HepG2 (cell line): ENCODE measurements around the gene PRKN.

ENCODE experiments used
- CEBPB ChIP-seq: IDR thresholded peaks from 2 replicates; pipeline ENCODE4 v1.6.1; 2011; ENCODE audit warnings: low read depth, low read length, improper control_type of control experiment, borderline replicate concordance
- FOXK2 ChIP-seq: fragments of 450-650 bp; IDR thresholded peaks from 2 replicates; pipeline ENCODE4 v1.6.1; 2016
- IRF1 ChIP-seq: sonication (generic); formaldehyde crosslinking; IDR thresholded peaks from 2 replicates; pipeline ENCODE4 v1.4.0; 2020; ENCODE audit warnings: low read depth, mild to moderate bottlenecking, missing genetic modification reagents
- KDM5B ChIP-seq: sonication (generic); formaldehyde crosslinking; IDR thresholded peaks from 2 replicates; pipeline ENCODE4 v1.4.0; 2020; ENCODE audit warnings: missing genetic modification reagents, mild to moderate bottlenecking, borderline replicate concordance
- NAIF1 ChIP-seq: sonication (generic); formaldehyde crosslinking; IDR thresholded peaks from 2 replicates; pipeline ENCODE4 v1.5.0; 2020; ENCODE audit warnings: mild to moderate bottlenecking, missing genetic modification reagents, borderline replicate concordance
- NFIC ChIP-seq: IDR thresholded peaks from 2 replicates; pipeline ENCODE4 v1.6.1; 2012; ENCODE audit warnings: mild to moderate bottlenecking, low read length, inconsistent platforms
- NR2F2 ChIP-seq: IDR thresholded peaks from 2 replicates; pipeline ENCODE4 v1.6.1; 2012; ENCODE audit warnings: low read depth, inconsistent platforms, borderline replicate concordance
- SETDB1 ChIP-seq: sonication (generic); formaldehyde crosslinking; IDR thresholded peaks from 2 replicates; pipeline ENCODE4 v1.5.1; 2020; ENCODE audit warnings: missing genetic modification reagents, mild to moderate bottlenecking, borderline replicate concordance
- SP1 ChIP-seq, 2 experiments: fragments of 450-650 bp in 1 of 2; sonication (generic) in 1 of 2; formaldehyde crosslinking in 1 of 2; IDR thresholded peaks; 2 replicates each; pipeline versions ENCODE4 v1.4.0 to v1.6.1; 2016 to 2020; ENCODE audit warnings: missing genetic modification reagents in 1 of 2
- TF ChIP-seq, protein P1 (sequence below): sonication (generic); formaldehyde crosslinking; IDR thresholded peaks from 2 replicates; pipeline ENCODE4 v1.5.0; 2020; ENCODE audit warnings: mild to moderate bottlenecking, missing genetic modification reagents, moderate library complexity

GRCh38 chr6:161745128-161745527 is 982.4 kb downstream of the PRKN start:
- TF ChIP-seq, protein P1, sequence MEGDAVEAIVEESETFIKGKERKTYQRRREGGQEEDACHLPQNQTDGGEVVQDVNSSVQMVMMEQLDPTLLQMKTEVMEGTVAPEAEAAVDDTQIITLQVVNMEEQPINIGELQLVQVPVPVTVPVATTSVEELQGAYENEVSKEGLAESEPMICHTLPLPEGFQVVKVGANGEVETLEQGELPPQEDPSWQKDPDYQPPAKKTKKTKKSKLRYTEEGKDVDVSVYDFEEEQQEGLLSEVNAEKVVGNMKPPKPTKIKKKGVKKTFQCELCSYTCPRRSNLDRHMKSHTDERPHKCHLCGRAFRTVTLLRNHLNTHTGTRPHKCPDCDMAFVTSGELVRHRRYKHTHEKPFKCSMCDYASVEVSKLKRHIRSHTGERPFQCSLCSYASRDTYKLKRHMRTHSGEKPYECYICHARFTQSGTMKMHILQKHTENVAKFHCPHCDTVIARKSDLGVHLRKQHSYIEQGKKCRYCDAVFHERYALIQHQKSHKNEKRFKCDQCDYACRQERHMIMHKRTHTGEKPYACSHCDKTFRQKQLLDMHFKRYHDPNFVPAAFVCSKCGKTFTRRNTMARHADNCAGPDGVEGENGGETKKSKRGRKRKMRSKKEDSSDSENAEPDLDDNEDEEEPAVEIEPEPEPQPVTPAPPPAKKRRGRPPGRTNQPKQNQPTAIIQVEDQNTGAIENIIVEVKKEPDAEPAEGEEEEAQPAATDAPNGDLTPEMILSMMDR (CRISPR knock-in tag): no peak
- TF ChIP-seq SETDB1 (CRISPR knock-in tag): no peak
- no peak for TF ChIP-seq CEBPB
- no peak for TF ChIP-seq FOXK2
- no peak for TF ChIP-seq NR2F2
- TF ChIP-seq NFIC: no peak
- TF ChIP-seq KDM5B: no peak
- TF ChIP-seq IRF1 (CRISPR knock-in tag): no peak
- TF ChIP-seq NAIF1 (CRISPR knock-in tag): no peak
- no peak for TF ChIP-seq SP1 (IDR thresholded peaks at IDR 0.05)
- TF ChIP-seq SP1 (CRISPR knock-in tag; IDR thresholded peaks at IDR 0.05): no peak
